GM12878 (cell line): ENCODE measurements around the gene TOR1B. TPM values are rescaled to one million over a fixed set of nuclear protein-coding genes. Genes with fewer than 3 reads are reported as not detected.

Experiments used
- ATAC-seq: fragments of 200-7000 bp; cut with Tn5 transposase; 3 replicates; pipeline ENCODE4 v1.9.1; 2020; ENCODE audit warnings: mild to moderate bottlenecking, moderate library complexity
- BruUV-seq: library from RNA; stranded (reverse); fragments of 400-500 nt; replicated peaks from 2 replicates; lab custom pipeline; 2021; lab: Mats Ljungman, UMichigan
- CTCF ChIA-PET: fragments of 300-600 bp; sonication (Branson Sonifier 250); formaldehyde crosslinking; extraction: SDS; loops from one replicate; lab custom pipeline; 2021; ENCODE audit warnings: inconsistent platforms; lab: Yijun Ruan, JAX
- POLR2A ChIA-PET: fragments of 350-600 bp; formaldehyde crosslinking; extraction: SDS; loops from one replicate; lab custom pipeline; 2021; ENCODE audit warnings: inconsistent platforms; lab: Charles Lee
- RAD21 ChIA-PET: fragments of 300-600 bp; sonication (Branson Sonifier 250); formaldehyde crosslinking; loops from one replicate; lab custom pipeline; 2023; ENCODE audit warnings: antibody characterized with exemption; ENCODE audit not compliant: unreplicated experiment; lab: Charles Lee
- SMC1A ChIA-PET: fragments of 300-600 bp; sonication (Branson Sonifier 250); formaldehyde crosslinking; loops from one replicate; lab custom pipeline; 2023; ENCODE audit not compliant: unreplicated experiment, uncharacterized antibody; lab: Charles Lee
- DNase-seq: peaks from one replicate; pipeline ENCODE4 v3.0.0-alpha.2; 2011; ENCODE audit warnings: low read depth, low spot score
- FAIRE-seq: peaks from 3 replicates; lab custom pipeline; 2011; peaks lifted over from hg19 to GRCh38; lab: Jason Lieb, UNC
- H2AFZ ChIP-seq: 2 replicates; pipeline ENCODE4 v1.6.0; 2011; ENCODE audit warnings: low read depth, low read length, control low read depth; ENCODE audit not compliant: control insufficient read depth
- H3K27ac ChIP-seq: 2 replicates; pipeline ENCODE4 v1.5.1; 2011; ENCODE audit warnings: control low read depth; ENCODE audit not compliant: control insufficient read depth, insufficient read depth
- H3K27me3 ChIP-seq, 2 experiments: replicated peaks in 1 of 2; 2 replicates each; pipeline versions ENCODE4 v1.6.0 to v1.6.1; 2011; ENCODE audit warnings: low read length in 1 of 2; ENCODE audit not compliant: control insufficient read depth in 2 of 2, insufficient read depth in 2 of 2
- H3K36me3 ChIP-seq, 2 experiments: 2 replicates each; pipeline ENCODE4 v1.5.1; 2011; ENCODE audit warnings: low read length in 1 of 2; ENCODE audit not compliant: control insufficient read depth in 2 of 2, insufficient read depth in 2 of 2
- H3K4me1 ChIP-seq: 2 replicates; pipeline ENCODE4 v1.6.1; 2011; ENCODE audit warnings: mild to moderate bottlenecking, low read length, moderate library complexity, mixed read lengths; ENCODE audit not compliant: control insufficient read depth, insufficient read depth
- H3K4me2 ChIP-seq: 2 replicates; pipeline ENCODE4 v1.6.0; 2011; ENCODE audit warnings: control low read depth; ENCODE audit not compliant: control insufficient read depth, insufficient read depth
- H3K4me3 ChIP-seq: fragments of 200-600 bp; sonication (generic); 2 replicates; pipeline ENCODE4 v1.5.1; 2016
- H3K79me2 ChIP-seq: 2 replicates; pipeline ENCODE4 v1.6.0; 2011; ENCODE audit warnings: low read length; ENCODE audit not compliant: control insufficient read depth, insufficient read depth
- H3K9ac ChIP-seq: 2 replicates; pipeline ENCODE4 v1.8.0; 2011; ENCODE audit warnings: low read length, control low read depth, mixed read lengths; ENCODE audit not compliant: control insufficient read depth, insufficient read depth
- H3K9me3 ChIP-seq: replicated peaks from 3 replicates; pipeline ENCODE4 v1.5.1; 2011; ENCODE audit warnings: mild to moderate bottlenecking, low read length; ENCODE audit not compliant: control insufficient read depth, insufficient read depth
- H4K20me1 ChIP-seq: 2 replicates; pipeline ENCODE4 v1.6.0; 2011; ENCODE audit not compliant: control insufficient read depth, insufficient read depth
- ATF3 ChIP-seq: IDR thresholded peaks from 2 replicates; pipeline ENCODE4 v1.6.1; 2011; ENCODE audit warnings: low read depth, mild to moderate bottlenecking, low read length, moderate library complexity, borderline replicate concordance; ENCODE audit errors: extremely low read depth
- BACH1 ChIP-seq: fragments of 450-650 bp; IDR thresholded peaks from 2 replicates; pipeline ENCODE4 v1.6.1; 2017; ENCODE audit warnings: mild to moderate bottlenecking, borderline replicate concordance
- CEBPB ChIP-seq, 2 experiments: fragments of 150-350 bp in 1 of 2; IDR thresholded peaks; 2 replicates each; pipeline ENCODE4 v1.6.1; 2012 to 2014; ENCODE audit warnings: low read depth in 2 of 2, low read length in 2 of 2, borderline replicate concordance in 1 of 2, inconsistent platforms in 1 of 2
- ETV6 ChIP-seq, 2 experiments: fragments of 450-650 bp in 1 of 2; IDR thresholded peaks in 1 of 2; conservative IDR thresholded peaks in 1 of 2; 2 replicates each; pipeline ENCODE4 v1.6.1; 2014; ENCODE audit warnings: antibody characterized with exemption in 1 of 2, borderline replicate concordance in 1 of 2, low read depth in 1 of 2, mild to moderate bottlenecking in 1 of 2, moderate library complexity in 1 of 2
- IRF4 ChIP-seq: IDR thresholded peaks from 2 replicates; pipeline ENCODE4 v1.6.1; 2011; ENCODE audit warnings: low read depth, low read length
- MTA3 ChIP-seq: IDR thresholded peaks from 2 replicates; pipeline ENCODE4 v1.6.1; 2012; ENCODE audit warnings: low read length, inconsistent platforms, borderline replicate concordance
- MXI1 ChIP-seq: fragments of 150-350 bp; IDR thresholded peaks from 2 replicates; pipeline ENCODE4 v1.6.1; 2011; ENCODE audit warnings: low read depth, mild to moderate bottlenecking, inconsistent platforms, low read length, improper control_type of control experiment
- NKRF ChIP-seq: fragments of 450-650 bp; conservative IDR thresholded peaks from 2 replicates; pipeline ENCODE4 v1.6.1; 2017; ENCODE audit warnings: mild to moderate bottlenecking, moderate library complexity
- PAX5 ChIP-seq: IDR thresholded peaks from 2 replicates; pipeline ENCODE4 v1.6.1; 2011; ENCODE audit warnings: low read depth, low read length, borderline replicate concordance
- RB1 ChIP-seq: fragments of 450-650 bp; formaldehyde crosslinking; IDR thresholded peaks from 2 replicates; pipeline ENCODE4 v1.6.1; 2017; ENCODE audit warnings: mild to moderate bottlenecking, borderline replicate concordance
- RFX5 ChIP-seq: IDR thresholded peaks from 2 replicates; pipeline ENCODE4 v1.6.1; 2011; ENCODE audit warnings: low read depth, low read length, improper control_type of control experiment
- SREBF2 ChIP-seq: IDR thresholded peaks from 2 replicates; pipeline ENCODE4 v1.6.1; 2012; ENCODE audit warnings: mild to moderate bottlenecking, low read length
- SUPT20H ChIP-seq: IDR thresholded peaks from 2 replicates; pipeline ENCODE4 v1.6.1; 2011; ENCODE audit warnings: low read depth, mild to moderate bottlenecking, low read length, moderate library complexity, borderline replicate concordance; ENCODE audit not compliant: control insufficient read depth
- TARDBP ChIP-seq: IDR thresholded peaks from 2 replicates; pipeline ENCODE4 v1.6.1; 2016; ENCODE audit warnings: borderline replicate concordance
- ZSCAN29 ChIP-seq: fragments of 450-650 bp; IDR thresholded peaks from 2 replicates; pipeline ENCODE4 v1.6.1; 2017; ENCODE audit warnings: mild to moderate bottlenecking, moderate library complexity
- WGBS: methylation state at CpG from one replicate; pipeline ENCODE4 v1.1.6; 2016; ENCODE audit warnings: low lambda C conversion rate; ENCODE audit not compliant: insufficient replicate concordance, insufficient coverage; ENCODE audit errors: missing lambda C conversion rate; 5-methylcytosine and 5-hydroxymethylcytosine counted together
- in situ Hi-C: fragments of 300-500 bp; cut with MboI; formaldehyde crosslinking; loops from 9 replicates; pipeline ENCODE4 v1.14.3; 2018; ENCODE audit warnings: mixed read lengths
- intact Hi-C: fragments of 100-400 bp; cut with micrococcal nuclease; formaldehyde crosslinking; loops from one replicate; pipeline ENCODE4 v1.14.2; 2022; ENCODE audit not compliant: unreplicated experiment
- polyA plus RNA-seq, 11 experiments: library from polyadenylated mRNA; depleted of rRNA in 4 of 11; unstranded in 6 of 11; stranded (reverse) in 5 of 11; fragments of >200 nt; fragmentation: Nextera tagmentation in 4 of 11; fragmentation: Illumina TruSeq in 1 of 11; extraction: Ambion mirVana in 4 of 11; extraction: Trizol in 1 of 11; gene quantifications; 1 replicate in 1 of 11; 2 replicates in 10 of 11; pipeline versions ENCODE4 v1.2.1 to v1.2.3, GENCODE V29; 2011 to 2016; ENCODE audit warnings: inconsistent platforms in 2 of 11, missing spikeins in 2 of 11, low read depth in 1 of 11
- total RNA-seq, 4 experiments: library from RNA; depleted of rRNA in 3 of 4; stranded (reverse); fragments of >200 nt in 3 of 4; fragmentation: Illumina TruSeq in 1 of 4; extraction: Trizol in 1 of 4; gene quantifications; 2 replicates each; pipeline versions ENCODE4 v1.2.1 to v1.2.3, GENCODE V29; 2013 to 2021
- TF ChIP-seq, protein P1 (sequence below): fragments of 450-650 bp; IDR thresholded peaks from 2 replicates; pipeline ENCODE4 v1.6.1; 2016; ENCODE audit warnings: mild to moderate bottlenecking

Gene TOR1B
- total and polyA plus RNA-seq, 10 of the 15 experiments (the other 5 are each of a cell fraction or from before 2014, with no cell fraction given), result 1.8 to 17.5 (median 9.9) TPM

DNA sequence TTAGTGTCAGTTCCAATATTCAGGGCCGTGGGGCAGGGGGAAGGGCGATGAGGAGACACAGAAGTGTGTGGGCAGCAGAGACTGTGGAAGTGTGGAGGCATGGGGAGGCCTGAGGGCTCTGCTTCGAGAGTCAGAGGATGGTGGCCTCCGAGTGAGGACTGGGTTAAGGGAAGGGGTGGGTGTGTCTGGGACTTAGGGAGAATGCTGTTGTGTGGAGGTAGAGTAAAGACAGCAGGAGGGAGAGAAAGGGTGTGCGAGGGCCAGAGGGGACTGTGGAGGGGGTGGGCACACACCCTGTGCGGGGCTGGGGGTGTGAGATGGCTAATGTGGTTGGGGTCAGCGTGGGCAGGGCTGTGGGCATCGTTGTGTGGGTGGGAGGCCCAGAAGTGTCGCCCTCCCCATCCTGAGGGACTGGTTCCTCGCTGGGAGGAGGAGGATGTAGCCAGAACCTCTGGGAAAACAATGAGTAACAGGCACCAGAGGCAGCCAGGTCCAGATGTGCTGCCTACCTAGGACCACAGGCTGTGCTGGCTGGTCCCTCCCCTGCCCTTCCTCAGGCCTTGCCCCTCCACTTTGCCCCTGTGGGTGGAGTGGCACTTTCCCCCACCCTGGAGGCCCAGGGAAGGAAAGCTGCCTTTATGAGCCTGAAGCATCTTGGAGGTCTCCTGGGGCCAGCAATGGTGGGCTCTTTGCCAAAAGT lies 36.5 kb downstream of the TOR1B start (continued):
- TF ChIP-seq SUPT20H (no peak), ETV6 (conservative IDR thresholded peaks at IDR 0.05 in 1 of 2, IDR thresholded peaks at IDR 0.05 in 1 of 2; ENCODE audit: borderline replicate concordance in 1 of 2, low read depth in 1 of 2) (no peak)

DNA sequence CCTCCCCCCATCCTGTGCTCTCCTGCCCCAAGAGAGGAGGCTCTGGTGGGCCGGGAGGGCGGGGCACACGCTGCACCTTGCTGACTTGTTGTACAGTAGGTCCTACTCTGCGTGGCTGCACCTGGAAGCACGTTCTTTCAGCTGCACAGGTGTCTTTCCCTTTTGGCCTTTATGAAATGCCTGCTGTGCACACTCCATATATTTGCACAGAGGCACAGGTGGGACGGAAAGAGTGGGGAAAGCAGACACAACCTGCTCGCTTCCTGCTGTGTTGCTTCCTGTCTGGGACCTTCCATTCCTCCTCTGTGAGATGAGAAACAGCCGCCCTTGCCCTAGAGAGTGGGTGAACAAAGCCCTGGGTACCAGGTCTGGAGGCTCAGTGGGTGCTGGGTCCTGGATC lies 37.0 kb downstream of the TOR1B start:
- in situ Hi-C loops, result loop anchor here (25.0 kb wide), 1 partner anchor 1422 kb away; no protein-coding TSS in a partner anchor
- H4K20me1 ChIP-seq, result no peaks in the 10 kb centered on the region
- DNase-seq (no peak), FAIRE-seq (no peak), ATAC-seq (no peak)
- no peaks in the 10 kb centered on the region; a peak in 1 of 4 replicates for H3K36me3 ChIP-seq
- no peak overlapping the region for H2AFZ ChIP-seq
- POLR2A ChIA-PET, result no interaction called here
- SMC1A ChIA-PET, result no interaction called here
- 93% methylated on average over 8 of the region's 8 CpGs for WGBS
- H3K79me2 ChIP-seq, result peaks cover 16% of the 10 kb centered on the region
- no peak for TF ChIP-seq IRF4
- TF ChIP-seq, protein P1, sequence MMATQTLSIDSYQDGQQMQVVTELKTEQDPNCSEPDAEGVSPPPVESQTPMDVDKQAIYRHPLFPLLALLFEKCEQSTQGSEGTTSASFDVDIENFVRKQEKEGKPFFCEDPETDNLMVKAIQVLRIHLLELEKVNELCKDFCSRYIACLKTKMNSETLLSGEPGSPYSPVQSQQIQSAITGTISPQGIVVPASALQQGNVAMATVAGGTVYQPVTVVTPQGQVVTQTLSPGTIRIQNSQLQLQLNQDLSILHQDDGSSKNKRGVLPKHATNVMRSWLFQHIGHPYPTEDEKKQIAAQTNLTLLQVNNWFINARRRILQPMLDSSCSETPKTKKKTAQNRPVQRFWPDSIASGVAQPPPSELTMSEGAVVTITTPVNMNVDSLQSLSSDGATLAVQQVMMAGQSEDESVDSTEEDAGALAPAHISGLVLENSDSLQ, result no peak
- no peak for TF ChIP-seq PAX5
- no peak for TF ChIP-seq CEBPB (IDR thresholded peaks at IDR 0.05; ENCODE audit: borderline replicate concordance in 1 of 2, low read depth in 2 of 2, low read length in 2 of 2)
- no peak for TF ChIP-seq MTA3
- no peak for TF ChIP-seq NKRF
- no peak for TF ChIP-seq RB1
- TF ChIP-seq ATF3, result no peak
- TF ChIP-seq RFX5, result no peak
- TF ChIP-seq SREBF2, result no peak
- no peak for TF ChIP-seq BACH1
- TF ChIP-seq MXI1, result no peak
- TF ChIP-seq ZSCAN29, result no peak
- TF ChIP-seq TARDBP, result no peak
- H3K9ac ChIP-seq, result no peak overlapping the region
- H3K27me3 ChIP-seq, result no peaks in the 10 kb centered on the region; a peak in 1 of 4 replicates
- no peak overlapping the region for H3K4me3 ChIP-seq
- no TSS peak for BruUV-seq
- no peak overlapping the region for H3K4me2 ChIP-seq
- H3K27ac ChIP-seq, result no peak overlapping the region
- RAD21 ChIA-PET, result no interaction called here
- no peaks in the 10 kb centered on the region for H3K9me3 ChIP-seq
- intact Hi-C loops, result no loop called here
- CTCF ChIA-PET, result no interaction called here
- peaks cover 7% of the 10 kb centered on the region; the same call in 1 of the 2 replicates for H3K4me1 ChIP-seq
